ENCODE data around the gene SLC25A6.
A peak's percentile ranks its signal among the peaks of the same experiment; 100 is the strongest.
"Not testable (repeated sequence)": the region's sequence is repeated elsewhere in the genome, so short reads cannot be mapped to it uniquely, and the experiment has no call there.

Gene SLC25A6

GRCh38 chrX:1389993-1390285 lies 2.0 kb downstream of the SLC25A6 start:
- no peak for DNase-seq (ENCODE audit: low spot score)

- no peak for DNase-seq (ENCODE audit: low spot score)
These were observed 2.5 kb downstream of the SLC25A6 start for GRCh38 chrX:1389181-1389992.

GRCh38 chrX:1388651-1389050 lies 3.3 kb downstream of the SLC25A6 start:
- no peak for DNase-seq (ENCODE audit: low spot score)

GRCh38 chrX:1387141-1387776 lies 4.7 kb downstream of the SLC25A6 start:
- DNase-seq (ENCODE audit: low spot score), result no peak

- DNase-seq (ENCODE audit: low spot score), result no peak
These were observed 5.4 kb downstream of the SLC25A6 start for GRCh38 chrX:1386338-1387127.

GRCh38 chrX:1385253-1386223 lies 6.4 kb downstream of the SLC25A6 start:
- no peak for DNase-seq (ENCODE audit: low spot score)

GRCh38 chrX:1384658-1385252 lies 7.2 kb downstream of the SLC25A6 start:
- no peak for DNase-seq (ENCODE audit: low spot score)

GRCh38 chrX:1380672-1381233 lies 11.2 kb downstream of the SLC25A6 start:
- DNase-seq (ENCODE audit: low spot score), result no peak

GRCh38 chrX:1378306-1378759 lies 13.6 kb downstream of the SLC25A6 start:
- no peak for DNase-seq (ENCODE audit: low spot score)

- DNase-seq (ENCODE audit: low spot score), result no peak
These were observed 23.6 kb downstream of the SLC25A6 start for GRCh38 chrX:1368385-1368698.

GRCh38 chrX:1366363-1366762 lies 25.6 kb downstream of the SLC25A6 start:
- not testable (repeated sequence) for DNase-seq (ENCODE audit: low spot score)

- DNase-seq (ENCODE audit: low spot score), result no peak
These were observed 30.0 kb downstream of the SLC25A6 start for GRCh38 chrX:1361910-1362309.

GRCh38 chrX:1361275-1361674 lies 30.6 kb downstream of the SLC25A6 start:
- DNase-seq (ENCODE audit: low spot score), result peak; percentile 64

- no peak for DNase-seq (ENCODE audit: low spot score)
These were observed 31.7 kb downstream of the SLC25A6 start for GRCh38 chrX:1360171-1360570.

- no peak for DNase-seq (ENCODE audit: low spot score)
These were observed 32.4 kb downstream of the SLC25A6 start for GRCh38 chrX:1359477-1359873.

GRCh38 chrX:1358793-1359476 lies 33.0 kb downstream of the SLC25A6 start:
- DNase-seq (ENCODE audit: low spot score), result no peak

- no peak for DNase-seq (ENCODE audit: low spot score)
These were observed 33.9 kb downstream of the SLC25A6 start for GRCh38 chrX:1357993-1358392.

- no peak for DNase-seq (ENCODE audit: low spot score)
These were observed 36.5 kb downstream of the SLC25A6 start for GRCh38 chrX:1355131-1356046.

Data from RKO (cell line).